H9 (cell line): Measurements from ENCODE around the gene WNT2. TPM values are rescaled to one million over a fixed set of nuclear protein-coding genes. Genes with fewer than 3 reads are reported as not detected.

Experiments
- DNase-seq: peaks from one replicate; pipeline ENCODE4 v3.0.0-alpha.2; 2017
- H2AFZ ChIP-seq: one replicate; pipeline ENCODE4 v1.6.1; 2013; ENCODE audit warnings: mild to moderate bottlenecking, low read length, control low read depth, moderate library complexity
- H2AK5ac ChIP-seq: 2 replicates; pipeline ENCODE4 v1.6.1; 2013; ENCODE audit warnings: low read length, control low read depth, mixed read lengths; ENCODE audit not compliant: insufficient read length
- H2BK120ac ChIP-seq: one replicate; pipeline ENCODE4 v1.6.1; 2013; ENCODE audit warnings: low read depth, mild to moderate bottlenecking, low read length, control low read depth, inconsistent platforms; ENCODE audit not compliant: poor library complexity, severe bottlenecking
- H2BK12ac ChIP-seq: 2 replicates; pipeline ENCODE4 v1.6.1; 2013; ENCODE audit warnings: low read length, control low read depth, mixed read lengths, low read depth; ENCODE audit not compliant: insufficient read length
- H2BK15ac ChIP-seq: 2 replicates; pipeline ENCODE4 v1.6.1; 2013; ENCODE audit warnings: low read depth, low read length, control low read depth
- H2BK20ac ChIP-seq: one replicate; pipeline ENCODE4 v1.6.1; 2013; ENCODE audit warnings: low read depth, mild to moderate bottlenecking, low read length, control low read depth, inconsistent platforms; ENCODE audit not compliant: poor library complexity, severe bottlenecking
- H2BK5ac ChIP-seq: 2 replicates; pipeline ENCODE4 v1.6.1; 2013; ENCODE audit warnings: low read length, control low read depth, mixed read lengths; ENCODE audit not compliant: insufficient read length
- H3K14ac ChIP-seq: 2 replicates; pipeline ENCODE4 v1.6.1; 2013; ENCODE audit warnings: low read length, control low read depth; ENCODE audit not compliant: insufficient read depth
- H3K18ac ChIP-seq: 2 replicates; pipeline ENCODE4 v1.6.1; 2013; ENCODE audit warnings: low read depth, mild to moderate bottlenecking, mixed read lengths, low read length, control low read depth; ENCODE audit not compliant: insufficient read length
- H3K23ac ChIP-seq: 2 replicates; pipeline ENCODE4 v1.6.1; 2013; ENCODE audit warnings: low read length, control low read depth, mixed read lengths, low read depth; ENCODE audit not compliant: insufficient read length
- H3K23me2 ChIP-seq: 2 replicates; pipeline ENCODE4 v1.6.1; 2013; ENCODE audit warnings: low read depth, mild to moderate bottlenecking, mixed read lengths, low read length, control low read depth; ENCODE audit not compliant: insufficient read length, poor library complexity, severe bottlenecking
- H3K27ac ChIP-seq: 2 replicates; pipeline ENCODE4 v1.5.1; 2013; ENCODE audit warnings: low read length, control low read depth, mixed read lengths, low read depth; ENCODE audit not compliant: insufficient read length
- H3K27me3 ChIP-seq: 2 replicates; pipeline ENCODE4 v1.6.1; 2013; ENCODE audit warnings: low read length, control low read depth, inconsistent platforms; ENCODE audit not compliant: insufficient read depth
- H3K4ac ChIP-seq: 2 replicates; pipeline ENCODE4 v1.6.1; 2013; ENCODE audit warnings: low read depth, mild to moderate bottlenecking, control low read depth, inconsistent platforms, low read length, moderate library complexity
- H3K4me1 ChIP-seq: 2 replicates; pipeline ENCODE4 v1.6.1; 2013; ENCODE audit warnings: low read length, control low read depth, inconsistent platforms; ENCODE audit not compliant: insufficient read depth
- H3K4me2 ChIP-seq: 2 replicates; pipeline ENCODE4 v1.6.1; 2013; ENCODE audit warnings: low read length, control low read depth, mixed read lengths; ENCODE audit not compliant: insufficient read length, insufficient read depth
- H3K56ac ChIP-seq: 2 replicates; pipeline ENCODE4 v1.6.1; 2013; ENCODE audit warnings: low read depth, mild to moderate bottlenecking, mixed read lengths, low read length, control low read depth; ENCODE audit not compliant: insufficient read length
- H3K79me1 ChIP-seq: 2 replicates; pipeline ENCODE4 v1.6.1; 2013; ENCODE audit warnings: low read depth, mild to moderate bottlenecking, moderate library complexity, low read length, control low read depth, inconsistent platforms; ENCODE audit not compliant: insufficient read depth, poor library complexity, severe bottlenecking
- H3K79me2 ChIP-seq: 2 replicates; pipeline ENCODE4 v1.6.1; 2013; ENCODE audit warnings: low read length, control low read depth, inconsistent platforms; ENCODE audit not compliant: insufficient read depth
- H3K9ac ChIP-seq: 2 replicates; pipeline ENCODE4 v1.6.1; 2013; ENCODE audit warnings: low read length, control low read depth, mixed read lengths; ENCODE audit not compliant: insufficient read length; ENCODE audit errors: extremely low read depth
- H3K9me3 ChIP-seq: one replicate; pipeline ENCODE4 v1.6.1; 2013; ENCODE audit warnings: low read depth, low read length, inconsistent platforms; ENCODE audit not compliant: control insufficient read depth
- H3T11ph ChIP-seq: one replicate; pipeline ENCODE4 v1.6.1; 2013; ENCODE audit warnings: mild to moderate bottlenecking, low read length, control low read depth, inconsistent platforms
- H4K20me1 ChIP-seq: one replicate; pipeline ENCODE4 v1.6.1; 2013; ENCODE audit not compliant: control insufficient read depth, insufficient read length, insufficient read depth
- H4K5ac ChIP-seq: 2 replicates; pipeline ENCODE4 v1.6.1; 2013; ENCODE audit warnings: low read depth, mild to moderate bottlenecking, mixed read lengths, low read length, control low read depth; ENCODE audit not compliant: insufficient read length
- H4K8ac ChIP-seq: replicated peaks from 2 replicates; pipeline ENCODE4 v1.6.1; 2013; ENCODE audit warnings: low read length, control low read depth, mixed read lengths, low read depth; ENCODE audit not compliant: insufficient read length
- H4K91ac ChIP-seq: 2 replicates; pipeline ENCODE4 v1.6.1; 2013; ENCODE audit warnings: low read depth, mild to moderate bottlenecking, moderate library complexity, mixed read lengths, low read length, control low read depth; ENCODE audit not compliant: insufficient read length
- H3K27ac Mint-ChIP-seq, 3 experiments: 2 replicates in 2 of 3; 3 replicates in 1 of 3; pipeline ENCODE4 v1.8.0; 2020 to 2021; ENCODE audit warnings: mixed read lengths in 3 of 3, mild to moderate bottlenecking in 1 of 3, moderate library complexity in 1 of 3
- H3K27me3 Mint-ChIP-seq: 2 replicates; pipeline ENCODE4 v1.8.0; 2021; ENCODE audit warnings: low read depth, mild to moderate bottlenecking, moderate library complexity, mixed read lengths
- H3K36me3 Mint-ChIP-seq, 3 experiments: 2 replicates in 2 of 3; 3 replicates in 1 of 3; pipeline ENCODE4 v1.8.0; 2020 to 2021; ENCODE audit warnings: low read depth in 3 of 3, mixed read lengths in 3 of 3; ENCODE audit not compliant: insufficient read depth in 1 of 3
- H3K4me1 Mint-ChIP-seq, 2 experiments: 2 replicates each; pipeline ENCODE4 v1.8.0; 2020; ENCODE audit warnings: mixed read lengths in 2 of 2
- H3K4me3 Mint-ChIP-seq, 2 experiments: 2 replicates in 1 of 2; 3 replicates in 1 of 2; pipeline ENCODE4 v1.8.0; 2020 to 2021; ENCODE audit warnings: mild to moderate bottlenecking in 2 of 2, mixed read lengths in 2 of 2, moderate library complexity in 1 of 2
- H3K9me3 Mint-ChIP-seq, 2 experiments: 2 replicates in 1 of 2; 3 replicates in 1 of 2; pipeline ENCODE4 v1.8.0; 2020; ENCODE audit warnings: mild to moderate bottlenecking in 2 of 2, mixed read lengths in 2 of 2, moderate library complexity in 1 of 2
- CTCF ChIP-seq: fragments of 200-600 bp; sonication (generic); conservative IDR thresholded peaks from 3 replicates; pipeline ENCODE4 v1.8.0; 2021; ENCODE audit warnings: antibody characterized with exemption, mild to moderate bottlenecking
- WGBS: extraction: QIAGEN DNeasy Blood & Tissue Kit; methylation state at CpG from one replicate; pipeline ENCODE4 v1.1.7; 2013; ENCODE audit warnings: missing lambda C conversion rate, low lambda C conversion rate, mixed read lengths; ENCODE audit not compliant: insufficient read length; ENCODE audit errors: extremely low coverage; 5-methylcytosine and 5-hydroxymethylcytosine counted together
- total RNA-seq: library from RNA; stranded (reverse); gene quantifications from 2 replicates; pipeline ENCODE4 v1.2.1, GENCODE V29; 2021

The WNT2 gene
- total RNA-seq, 1 experiment from 2014 or later = not detected

- Mint-ChIP-seq H3K4me1 (peaks cover 7 to 9% of the 10 kb centered on the region in 2 experiments), H3K9me3 (no peaks in the 10 kb centered on the region), H3K4me3 (no peak overlapping the region), H3K27me3 (peaks cover 5% of the 10 kb centered on the region), H3K27ac (no peak overlapping the region), H3K36me3 (no peaks in the 10 kb centered on the region)
- Histone ChIP-seq H2BK12ac (no peak overlapping the region), H3K27ac (no peak overlapping the region), H3K4me1 (no peaks in the 10 kb centered on the region), H3K79me2 (no peaks in the 10 kb centered on the region), H2BK5ac (no peak overlapping the region), H3K4me2 (no peak overlapping the region), H3K56ac (no peak overlapping the region), H4K20me1 (no peaks in the 10 kb centered on the region), H3K79me1 (no peaks in the 10 kb centered on the region), H2BK20ac (no peak overlapping the region), H3K9me3 (no peaks in the 10 kb centered on the region), H4K5ac (no peak overlapping the region), H3K23me2 (no peaks in the 10 kb centered on the region), H2BK15ac (no peak overlapping the region), H2BK120ac (no peak overlapping the region), H3K18ac (no peak overlapping the region), H3K14ac (no peak overlapping the region), H2AK5ac (no peak overlapping the region), H3K23ac (no peak overlapping the region), H4K91ac (no peak overlapping the region), H4K8ac (no peak overlapping the region), H3K4ac (no peak overlapping the region), H3K9ac (no peak overlapping the region), H3T11ph (no peak overlapping the region), H3K27me3 (no peaks in the 10 kb centered on the region), H2AFZ (no peak overlapping the region)
- no peak for TF ChIP-seq CTCF
- DNase-seq = no peak
- no CpG with 5 or more reads among the region's 1 CpG for WGBS
Measured at GRCh38 chr7:117350027-117350426, 27.2 kb upstream of the WNT2 start.
